Ramos (cell line): Measurements from ENCODE around the gene TLCD1.

Source experiments
- in situ Hi-C: fragments of 300-500 bp; cut with MboI; formaldehyde crosslinking; loops from one replicate; pipeline ENCODE4 v1.14.3; 2022; ENCODE audit warnings: low sequenced_read_pairs; ENCODE audit not compliant: unreplicated experiment

Gene TLCD1

DNA sequence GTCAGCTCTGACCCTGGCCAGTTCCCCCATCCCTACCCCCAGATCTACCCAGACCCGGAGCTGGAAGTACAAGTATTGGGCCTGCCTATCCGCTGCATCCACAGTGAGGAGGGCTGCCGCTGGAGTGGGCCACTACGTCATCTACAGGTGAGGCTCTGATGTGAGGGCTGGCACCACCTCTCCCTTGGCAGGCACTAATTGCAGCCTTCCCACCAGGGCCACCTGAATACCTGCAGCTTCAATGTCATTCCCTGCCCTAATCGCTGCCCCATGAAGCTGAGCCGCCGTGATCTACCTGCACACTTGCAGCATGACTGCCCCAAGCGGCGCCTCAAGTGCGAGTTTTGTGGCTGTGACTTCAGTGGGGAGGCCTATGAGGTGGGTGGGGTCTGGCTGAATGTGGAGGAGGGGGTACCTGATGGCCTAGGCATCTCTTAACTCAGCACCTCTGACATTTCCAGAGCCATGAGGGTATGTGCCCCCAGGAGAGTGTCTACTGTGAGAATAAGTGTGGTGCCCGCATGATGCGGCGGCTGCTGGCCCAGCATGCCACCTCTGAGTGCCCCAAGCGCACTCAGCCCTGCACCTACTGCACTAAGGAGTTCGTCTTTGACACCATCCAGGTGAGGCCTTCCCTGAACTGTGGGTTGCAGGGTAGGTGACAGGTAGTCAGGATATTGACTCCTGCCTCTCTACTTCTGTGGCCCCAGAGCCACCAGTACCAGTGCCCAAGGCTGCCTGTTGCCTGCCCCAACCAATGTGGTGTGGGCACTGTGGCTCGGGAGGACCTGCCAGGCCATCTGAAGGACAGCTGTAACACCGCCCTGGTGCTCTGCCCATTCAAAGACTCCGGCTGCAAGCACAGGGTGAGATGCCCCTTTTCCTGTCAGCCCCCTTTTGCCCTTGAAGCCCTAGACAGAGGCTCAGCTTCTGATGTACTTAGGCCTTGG is 22.0 kb upstream of the TLCD1 start:
- in situ Hi-C loops: loop anchor here (25.0 kb wide), 2 partner anchors 814 to 964 kb away; partner anchors contain the start of genes ABHD15 and TP53I13

DNA sequence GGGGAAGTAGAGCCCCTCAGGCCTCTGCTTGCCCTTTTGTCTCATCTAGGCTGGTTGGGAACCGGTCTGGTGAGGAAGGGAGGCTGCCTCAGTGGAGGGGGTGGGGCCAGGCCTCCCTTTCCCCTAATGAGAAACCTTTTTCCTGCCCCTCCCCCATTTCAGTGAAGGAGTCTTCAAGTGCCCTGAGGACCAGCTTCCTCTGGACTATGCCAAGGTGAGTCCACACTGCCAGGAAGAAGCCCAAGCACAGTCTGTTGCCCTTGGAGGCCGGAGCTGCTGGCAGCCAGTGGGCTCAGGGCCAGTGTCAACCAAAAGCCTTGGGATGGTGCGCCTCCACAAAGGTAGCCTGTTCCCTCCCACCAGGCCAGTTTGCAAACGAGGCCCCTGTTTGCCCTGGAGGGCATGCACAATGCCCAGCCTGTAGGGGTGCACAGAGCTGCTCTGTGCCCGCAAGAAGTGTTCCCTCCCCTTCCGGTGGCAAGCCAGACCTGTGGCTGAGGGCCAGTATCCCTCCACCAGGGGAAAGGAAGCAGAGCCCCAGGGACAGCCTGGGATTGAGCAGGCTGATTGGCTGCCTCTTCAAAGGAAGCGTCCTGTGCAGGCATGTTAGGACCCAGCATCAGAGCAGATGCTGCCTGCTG is 21.1 kb upstream of the TLCD1 start:
- in situ Hi-C loops: loop anchor here (25.0 kb wide), 2 partner anchors 815 to 965 kb away; partner anchors contain the start of genes ABHD15 and TP53I13

DNA sequence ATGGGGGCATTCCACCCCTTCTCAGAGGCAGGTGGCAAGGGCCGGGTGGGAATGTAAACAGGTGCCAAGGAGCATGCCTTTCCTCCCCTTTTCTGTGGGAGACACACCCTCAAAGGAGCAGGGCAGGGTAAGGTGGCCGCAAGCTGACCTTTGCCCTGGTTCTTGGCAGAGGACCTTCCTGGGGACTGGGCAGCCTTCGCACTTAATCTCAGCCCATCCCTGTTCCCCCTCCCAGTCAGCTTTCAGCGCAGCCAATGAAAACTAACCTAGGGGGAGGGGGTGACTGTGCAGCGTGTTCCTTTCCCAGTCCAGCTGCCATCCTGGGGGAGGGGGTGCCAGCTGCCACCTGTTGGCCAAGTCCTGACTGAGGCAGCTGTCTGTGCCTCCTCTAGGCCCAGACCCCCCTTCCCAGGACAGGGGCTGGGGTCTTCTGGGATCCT is 20.6 kb upstream of the TLCD1 start:
- in situ Hi-C loops: loop anchor here (25.0 kb wide), 2 partner anchors 816 to 966 kb away; partner anchors contain the start of genes ABHD15 and TP53I13

DNA sequence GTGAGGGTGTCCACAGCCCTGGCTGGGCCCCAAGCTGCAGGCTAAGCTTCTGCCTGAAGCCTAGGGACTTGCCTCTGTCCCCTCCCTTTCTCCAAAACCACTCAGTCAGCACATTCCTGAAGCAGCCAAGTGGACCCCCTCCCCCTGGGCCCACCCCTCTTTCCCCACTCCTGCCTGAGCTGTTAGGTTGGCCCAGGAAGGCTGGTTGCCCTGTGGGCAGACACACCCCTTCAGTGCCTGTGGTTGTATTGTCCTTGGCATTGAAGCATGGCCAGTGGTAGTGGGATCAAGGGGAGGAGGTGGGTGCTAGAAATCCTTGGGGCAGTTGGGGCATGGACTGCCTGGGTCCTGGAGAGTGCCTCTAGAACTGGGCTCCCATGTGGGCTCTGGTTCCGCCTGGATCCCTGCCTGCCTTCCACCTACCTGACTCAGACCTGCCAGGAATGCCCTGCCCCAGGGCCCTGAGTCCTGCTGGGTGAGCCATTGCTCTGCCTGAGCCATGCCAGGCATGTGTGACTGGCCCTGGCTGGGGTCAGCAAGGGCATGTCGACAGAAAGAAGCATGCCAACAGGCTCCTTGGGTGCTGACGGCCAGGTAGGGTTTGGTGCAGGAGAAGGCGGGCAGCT is 19.9 kb upstream of the TLCD1 start:
- in situ Hi-C loops: loop anchor here (25.0 kb wide), 2 partner anchors 816 to 966 kb away; partner anchors contain the start of genes ABHD15 and TP53I13

DNA sequence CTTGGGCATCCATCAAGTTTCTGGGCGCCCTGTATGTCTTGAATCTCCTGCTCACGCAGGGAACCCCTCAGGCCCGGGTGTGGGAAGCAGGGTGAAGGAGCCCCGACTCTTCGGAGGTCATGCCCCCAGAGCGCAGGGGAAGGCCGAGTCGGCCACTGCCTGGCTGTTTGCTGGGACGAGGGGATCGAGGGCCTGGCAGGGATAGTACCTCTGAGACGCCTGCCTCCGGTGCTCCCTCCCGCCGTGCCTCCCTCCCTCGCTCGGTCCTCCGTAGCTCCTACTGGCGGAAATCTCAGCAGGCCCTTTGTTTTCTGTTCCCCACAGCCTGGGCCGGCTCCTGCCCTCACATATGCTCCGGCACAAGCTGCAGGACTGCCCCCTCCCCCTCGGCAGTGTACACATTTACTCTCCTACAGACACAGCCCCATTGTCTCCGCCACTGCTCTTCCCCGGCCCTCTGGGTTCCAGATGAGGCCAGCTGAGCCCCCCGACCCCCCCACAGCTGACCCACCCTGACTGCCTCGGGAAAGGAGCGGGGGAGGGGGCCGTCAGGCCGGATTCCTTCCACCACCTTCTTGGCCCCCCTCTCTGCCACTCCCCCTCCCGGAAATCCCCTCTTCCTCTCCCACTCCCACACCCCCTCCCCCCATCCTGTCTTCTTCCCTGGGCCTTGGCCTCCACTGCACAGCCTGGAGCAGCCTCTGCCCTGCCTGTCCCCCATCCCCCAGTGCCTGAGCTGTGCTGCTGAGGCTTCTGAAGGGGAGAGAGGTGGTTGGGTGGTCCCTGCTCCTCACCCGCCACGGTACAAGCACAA is 19.1 kb upstream of the TLCD1 start:
- in situ Hi-C loops: loop anchor here (25.0 kb wide), 2 partner anchors 817 to 967 kb away; partner anchors contain the start of genes ABHD15 and TP53I13

DNA sequence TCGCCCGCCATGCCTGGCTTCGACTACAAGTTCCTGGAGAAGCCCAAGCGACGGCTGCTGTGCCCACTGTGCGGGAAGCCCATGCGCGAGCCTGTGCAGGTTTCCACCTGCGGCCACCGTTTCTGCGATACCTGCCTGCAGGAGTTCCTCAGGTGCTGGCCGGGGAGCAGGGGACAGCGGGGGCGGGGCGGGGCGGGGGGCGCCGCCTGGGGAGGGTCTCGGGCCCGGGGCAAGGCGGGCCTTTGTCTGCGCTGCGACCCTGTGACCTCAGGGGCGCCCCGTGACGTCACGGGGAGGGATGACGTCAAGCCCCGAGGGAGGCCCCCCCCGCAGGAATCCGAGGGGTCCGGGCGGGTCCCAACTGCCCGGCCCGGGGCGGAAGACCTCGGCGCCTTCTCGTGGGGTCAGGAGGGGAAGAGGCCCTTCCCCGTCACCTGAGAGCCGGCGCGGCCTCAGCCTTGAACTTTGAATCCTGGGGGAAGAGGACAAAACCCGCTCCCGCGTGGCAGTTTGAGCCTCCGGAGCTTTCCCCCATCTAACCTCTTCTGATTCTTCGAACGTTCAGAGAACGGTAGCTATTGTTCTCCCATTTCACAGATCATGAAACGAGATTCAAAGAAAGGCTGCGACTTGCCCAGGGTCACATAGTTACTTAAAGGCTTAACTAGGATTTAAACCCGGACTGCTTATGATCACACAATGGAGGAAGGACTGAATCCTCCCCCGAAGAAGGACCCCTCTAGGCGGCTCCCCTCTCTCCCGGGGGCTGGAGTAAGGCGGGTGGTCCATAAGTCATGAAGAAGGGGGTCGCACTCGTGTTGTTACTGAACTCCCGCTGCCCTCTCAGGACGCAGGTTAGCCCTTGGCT is 18.3 kb upstream of the TLCD1 start:
- in situ Hi-C loops: loop anchor here (25.0 kb wide), 2 partner anchors 818 to 968 kb away; partner anchors contain the start of genes ABHD15 and TP53I13

DNA sequence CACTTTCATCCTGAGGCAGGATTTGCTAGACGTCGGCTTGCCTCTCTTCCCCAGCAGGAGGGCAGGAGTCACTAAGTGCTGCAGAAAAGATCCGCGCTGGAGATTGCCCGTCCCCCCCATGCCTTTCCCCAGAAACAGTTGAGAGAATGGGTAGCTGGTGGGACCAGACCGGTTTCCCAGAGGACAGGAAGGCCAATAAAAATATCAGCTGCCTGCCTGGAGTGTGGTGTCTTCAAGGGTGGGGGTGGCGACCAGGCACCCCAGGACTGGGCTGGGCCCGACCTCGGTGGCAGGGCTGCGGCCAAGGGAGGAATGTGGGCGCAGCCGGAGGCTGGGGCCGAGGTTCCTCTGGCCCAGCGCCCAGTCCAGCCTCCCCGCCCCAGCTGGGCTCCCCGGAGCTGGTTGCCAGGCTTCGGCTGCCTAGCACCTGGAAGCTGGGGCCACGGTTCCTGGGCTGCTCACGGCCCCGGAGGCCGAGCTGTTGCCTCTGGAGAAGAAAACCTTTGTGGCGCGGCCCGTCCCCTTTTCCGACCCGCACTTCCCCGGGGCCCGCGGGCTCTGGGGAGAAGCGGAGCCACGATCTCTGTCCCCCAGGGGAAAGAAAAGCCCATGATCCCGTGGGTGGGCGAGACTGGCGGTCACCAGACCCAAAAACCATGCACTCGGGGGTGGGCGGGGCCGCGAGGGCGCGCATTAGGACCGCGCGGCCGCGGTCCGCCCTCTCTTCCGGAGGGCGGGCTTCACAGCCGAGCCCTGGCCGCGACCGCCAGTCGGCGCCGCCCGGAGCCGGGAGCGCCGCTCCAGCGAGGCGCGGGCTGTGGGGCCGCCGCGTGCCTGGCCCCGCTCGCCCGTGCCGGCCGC is 17.4 kb upstream of the TLCD1 start, which contains the start of gene TRAF4:
TSS of gene TRAF4 (plus strand) at position 769 of the 861 bp plus-strand sequence. CDS start 102 bp downstream, outside the sequence.
- in situ Hi-C loops: loop anchor here (25.0 kb wide), 2 partner anchors 819 to 969 kb away; partner anchors contain the start of genes ABHD15 and TP53I13

DNA sequence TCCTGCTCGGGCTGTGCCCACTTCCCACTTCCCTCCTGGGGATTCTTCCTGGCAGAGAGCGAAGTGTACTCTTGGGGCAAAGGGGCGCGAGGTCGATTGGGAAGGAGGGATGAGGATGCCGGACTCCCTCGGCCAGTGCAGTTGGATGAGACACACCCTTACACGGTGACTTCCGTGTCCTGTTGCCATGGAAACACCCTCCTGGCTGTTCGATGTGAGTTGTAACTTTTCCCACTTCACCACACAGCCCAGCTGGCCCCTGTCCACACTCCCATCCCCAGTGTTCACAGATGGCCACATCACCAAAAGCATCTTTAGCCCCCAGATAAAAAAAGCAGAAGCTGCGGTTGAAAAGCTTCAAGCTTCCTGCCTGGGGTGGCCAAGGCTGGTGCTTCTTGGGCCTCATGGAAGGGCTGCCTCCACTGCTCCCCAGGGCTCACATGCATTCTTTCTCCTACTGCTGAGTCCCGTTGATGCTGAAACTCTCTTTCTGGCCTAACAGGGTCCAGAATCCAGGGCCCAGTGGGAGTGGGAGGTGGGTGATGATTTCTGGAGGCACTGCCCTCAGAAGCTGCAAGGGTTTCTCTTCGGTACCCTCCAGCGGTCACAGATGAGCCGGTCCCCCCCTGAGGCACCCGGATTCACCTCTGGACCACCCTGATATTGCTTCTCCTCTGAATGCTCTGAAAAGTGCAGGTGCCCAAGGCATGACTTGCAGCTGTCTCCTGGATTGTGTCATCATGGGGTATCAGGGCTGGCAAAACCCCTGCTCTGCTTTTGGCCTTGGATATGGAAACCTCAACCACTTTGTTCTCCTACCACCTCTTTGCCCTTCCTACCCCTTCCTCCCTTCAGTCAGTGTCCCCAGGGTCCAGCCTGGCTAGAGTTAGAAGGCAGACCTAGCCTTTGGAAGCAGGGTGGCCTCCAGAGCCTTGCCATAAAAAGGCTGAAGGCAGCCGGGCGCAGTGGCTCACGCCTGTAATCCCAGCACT is 15.6 kb upstream of the TLCD1 start:
- in situ Hi-C loops: loop anchor here (25.0 kb wide), 2 partner anchors 821 to 971 kb away; partner anchors contain the start of genes ABHD15 and TP53I13

DNA sequence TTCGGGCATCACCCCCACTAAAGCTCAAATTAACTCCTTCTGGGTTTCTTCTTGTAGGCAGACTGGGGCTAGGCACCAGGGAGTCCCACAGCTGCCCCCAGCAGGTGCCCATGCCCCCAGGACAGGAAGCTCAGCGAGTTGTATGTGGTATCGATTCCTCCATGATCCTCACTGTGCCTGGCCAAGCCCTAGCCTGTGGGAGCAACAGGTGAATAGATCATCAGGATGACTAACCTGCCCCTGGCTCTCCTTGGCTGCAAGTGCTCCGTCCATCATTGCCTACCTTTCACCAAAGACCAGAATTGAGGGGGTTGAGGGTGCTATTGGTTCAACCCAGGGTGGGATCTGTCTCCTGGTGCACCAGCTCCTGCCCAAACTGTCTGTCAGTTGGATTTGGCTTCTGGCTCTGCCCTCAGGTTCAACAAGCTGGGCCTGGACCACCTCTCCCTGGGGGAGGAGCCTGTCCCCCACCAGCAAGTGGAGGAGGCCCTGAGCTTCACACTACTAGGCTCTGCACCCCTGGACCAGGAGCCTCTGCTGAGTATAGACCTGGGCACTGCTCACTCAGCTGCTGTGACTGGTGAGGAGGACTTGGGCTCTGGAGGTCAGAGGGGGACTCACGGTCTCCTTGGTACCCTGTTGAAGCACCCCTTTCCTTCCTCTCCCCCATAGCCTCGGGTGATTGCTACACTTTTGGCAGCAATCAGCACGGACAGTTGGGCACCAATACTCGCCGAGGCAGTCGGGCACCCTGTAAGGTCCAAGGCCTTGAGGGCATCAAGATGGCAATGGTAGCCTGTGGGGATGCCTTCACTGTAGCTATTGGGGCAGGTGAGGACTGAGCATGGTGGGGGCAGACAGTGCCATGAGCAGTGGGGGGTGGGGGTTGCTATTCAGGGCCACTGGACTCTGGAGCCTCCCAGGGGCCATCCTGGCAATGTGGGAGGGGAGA is 14.6 kb upstream of the TLCD1 start:
- in situ Hi-C loops: loop anchor here (25.0 kb wide), 2 partner anchors 822 to 972 kb away; partner anchors contain the start of genes ABHD15 and TP53I13

DNA sequence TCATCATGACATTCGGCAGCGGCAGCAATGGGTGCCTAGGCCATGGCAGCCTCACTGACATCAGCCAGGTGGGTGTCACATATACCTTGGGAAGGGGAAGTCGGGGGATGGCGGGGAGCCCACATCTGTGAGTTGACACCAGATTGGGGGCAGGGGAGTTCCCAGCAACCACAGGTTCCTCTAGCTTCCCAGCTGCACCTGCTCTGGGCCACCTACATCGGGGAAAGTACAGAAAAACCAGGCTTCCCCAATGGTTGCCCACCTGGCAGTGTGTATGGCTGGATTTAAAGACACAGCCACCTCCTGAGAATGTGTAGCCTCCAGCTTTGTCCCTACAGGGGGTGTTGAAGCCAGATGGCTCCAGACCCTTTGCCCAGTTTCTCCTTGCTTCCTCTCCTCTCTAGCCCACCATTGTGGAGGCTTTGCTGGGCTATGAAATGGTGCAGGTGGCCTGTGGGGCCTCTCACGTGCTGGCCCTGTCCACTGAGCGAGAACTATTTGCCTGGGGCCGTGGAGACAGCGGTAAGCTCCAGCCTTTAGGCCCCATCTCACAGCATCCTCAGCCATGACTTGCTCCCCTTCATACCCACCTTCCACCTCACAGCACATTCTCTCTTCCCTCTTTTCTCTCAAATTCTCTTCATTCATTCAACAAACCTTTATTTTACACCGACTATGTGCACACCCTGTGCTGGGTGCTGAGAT is 12.8 kb upstream of the TLCD1 start:
- in situ Hi-C loops: loop anchor here (25.0 kb wide), 2 partner anchors 823 to 973 kb away; partner anchors contain the start of genes ABHD15 and TP53I13

DNA sequence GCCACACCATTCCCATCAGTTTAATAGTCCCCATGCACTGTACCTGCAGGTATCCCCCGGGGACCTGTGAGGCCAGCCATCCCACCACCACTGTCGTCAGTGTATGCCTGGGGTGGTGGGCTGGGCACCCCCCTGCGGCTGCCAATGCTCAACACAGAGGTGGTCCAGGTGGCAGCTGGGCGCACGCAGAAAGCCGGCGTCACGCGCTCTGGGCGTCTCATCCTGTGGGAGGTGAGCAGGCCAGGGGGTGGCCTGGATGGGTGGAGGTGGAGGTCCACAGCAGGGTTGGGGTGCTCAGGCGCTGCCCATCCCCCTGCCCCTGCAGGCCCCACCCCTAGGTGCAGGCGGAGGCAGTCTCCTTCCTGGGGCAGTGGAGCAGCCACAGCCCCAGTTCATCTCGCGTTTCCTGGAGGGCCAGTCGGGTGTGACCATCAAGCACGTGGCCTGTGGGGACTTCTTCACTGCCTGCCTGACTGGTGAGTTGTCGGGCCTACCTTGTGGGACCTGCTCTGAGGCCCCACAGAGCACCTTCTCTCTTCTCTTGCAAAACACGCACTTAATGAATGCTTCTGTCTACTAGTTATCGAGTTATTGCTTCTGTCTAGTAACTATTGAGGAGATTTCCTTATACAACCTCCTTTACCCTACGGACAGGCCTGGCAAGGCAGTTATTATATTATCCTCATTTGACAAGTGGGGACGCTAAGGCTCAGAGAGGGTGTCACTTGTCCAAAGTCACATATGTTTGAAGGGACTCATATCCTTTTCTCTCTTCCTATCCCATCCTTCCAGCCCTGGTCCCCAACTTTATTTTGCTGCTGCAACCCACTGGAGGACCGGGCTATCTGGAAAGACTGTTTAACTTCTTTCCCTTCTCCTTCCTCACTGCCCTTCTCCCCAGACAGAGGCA is 12.0 kb upstream of the TLCD1 start:
- in situ Hi-C loops: loop anchor here (25.0 kb wide), 2 partner anchors 824 to 974 kb away; partner anchors contain the start of genes ABHD15 and TP53I13

DNA sequence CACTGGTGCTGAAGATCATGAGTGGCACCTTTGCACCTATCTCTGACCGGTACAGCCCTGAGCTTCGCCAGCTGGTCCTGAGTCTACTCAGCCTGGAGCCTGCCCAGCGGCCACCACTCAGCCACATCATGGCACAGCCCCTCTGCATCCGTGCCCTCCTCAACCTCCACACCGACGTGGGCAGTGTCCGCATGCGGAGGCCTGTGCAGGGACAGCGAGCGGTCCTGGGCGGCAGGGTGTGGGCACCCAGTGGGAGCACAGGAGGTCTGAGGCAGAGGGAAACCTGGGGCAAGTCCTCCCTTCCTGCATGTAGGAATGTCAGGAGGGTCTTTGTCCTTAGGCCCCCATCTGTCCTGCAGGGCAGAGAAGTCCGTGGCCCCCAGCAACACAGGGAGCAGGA is 11.3 kb upstream of the TLCD1 start:
- in situ Hi-C loops: loop anchor here (25.0 kb wide), 2 partner anchors 825 to 975 kb away; partner anchors contain the start of genes ABHD15 and TP53I13
